Bronchial epithelial cell (primary cell): ENCODE results near the gene KIAA1671. TPM values are rescaled to one million over a fixed set of nuclear protein-coding genes. Genes with fewer than 3 reads are reported as not detected.

Experiments used
- DNase-seq: peaks from one replicate; pipeline ENCODE4 v3.0.0-alpha.2; 2010; ENCODE audit warnings: low read depth
- FAIRE-seq: peaks from 2 replicates; lab custom pipeline; 2011; peaks lifted over from hg19 to GRCh38; lab: Jason Lieb, UNC
- H3K27me3 ChIP-seq: 2 replicates; pipeline ENCODE4 v1.5.1; 2011; ENCODE audit warnings: low read length; ENCODE audit not compliant: control insufficient read depth, insufficient read depth
- H3K36me3 ChIP-seq: 2 replicates; pipeline ENCODE4 v1.5.1; 2011; ENCODE audit warnings: low read length; ENCODE audit not compliant: control insufficient read depth, insufficient read depth
- H3K4me3 ChIP-seq: 2 replicates; pipeline ENCODE4 v1.5.1; 2011; ENCODE audit warnings: mild to moderate bottlenecking, low read depth, low read length, control low read depth
- CTCF ChIP-seq: IDR thresholded peaks from 2 replicates; pipeline ENCODE4 v1.5.1; 2011; ENCODE audit warnings: mild to moderate bottlenecking, moderate library complexity, low read length, control low read depth, inconsistent platforms; ENCODE audit not compliant: insufficient read depth, severe bottlenecking
- total RNA-seq: library from RNA; depleted of rRNA; stranded (reverse); fragments of >200 nt; gene quantifications from 2 replicates; pipeline ENCODE4 v1.2.1, GENCODE V29; 2014

The KIAA1671 gene
- total RNA-seq, 1 donor from 2014 or later: 14.7 TPM

GRCh38 chr22:24965822-24966626, 13.5 kb downstream of the KIAA1671 start:
- no peaks in the 10 kb centered on the region for H3K27me3 ChIP-seq
- H3K4me3 ChIP-seq: no peak overlapping the region
- peaks cover 6% of the 10 kb centered on the region for H3K36me3 ChIP-seq
- DNase-seq: peak; percentile 82
- TF ChIP-seq CTCF: no peak
- peak; percentile 43 for FAIRE-seq

- DNase-seq: peak; percentile 53
- no peak for TF ChIP-seq CTCF
- Histone ChIP-seq H3K36me3 (peaks cover 4% of the 10 kb centered on the region), H3K27me3 (no peaks in the 10 kb centered on the region), H3K4me3 (no peak overlapping the region)
- peak; percentile 88 for FAIRE-seq
These were observed 15.6 kb downstream of the KIAA1671 start for GRCh38 chr22:24968066-24968561.

- DNase-seq (no peak), FAIRE-seq (no peak)
- H3K4me3 ChIP-seq: no peak overlapping the region
- H3K27me3 ChIP-seq: no peaks in the 10 kb centered on the region
- H3K36me3 ChIP-seq: peaks cover 4% of the 10 kb centered on the region
- no peak for TF ChIP-seq CTCF
These were observed 17.2 kb downstream of the KIAA1671 start for GRCh38 chr22:24969560-24970301.

- FAIRE-seq (no peak), DNase-seq (no peak)
- Histone ChIP-seq H3K36me3 (peaks cover 4% of the 10 kb centered on the region), H3K27me3 (no peaks in the 10 kb centered on the region), H3K4me3 (no peak overlapping the region)
- no peak for TF ChIP-seq CTCF
These were observed 19.9 kb downstream of the KIAA1671 start for GRCh38 chr22:24972369-24972768.

GRCh38 chr22:24973872-24974271, 21.4 kb downstream of the KIAA1671 start:
- no peak for FAIRE-seq

More at GRCh38 chr22:24973872-24974271, 21.4 kb downstream of the KIAA1671 start:
- no peaks in the 10 kb centered on the region for H3K27me3 ChIP-seq
- peaks cover 4% of the 10 kb centered on the region for H3K36me3 ChIP-seq
- DNase-seq: no peak
- TF ChIP-seq CTCF: no peak
- H3K4me3 ChIP-seq: no peak overlapping the region
